ENCODE results near the gene MBL2.

MBL2 gene

DNA sequence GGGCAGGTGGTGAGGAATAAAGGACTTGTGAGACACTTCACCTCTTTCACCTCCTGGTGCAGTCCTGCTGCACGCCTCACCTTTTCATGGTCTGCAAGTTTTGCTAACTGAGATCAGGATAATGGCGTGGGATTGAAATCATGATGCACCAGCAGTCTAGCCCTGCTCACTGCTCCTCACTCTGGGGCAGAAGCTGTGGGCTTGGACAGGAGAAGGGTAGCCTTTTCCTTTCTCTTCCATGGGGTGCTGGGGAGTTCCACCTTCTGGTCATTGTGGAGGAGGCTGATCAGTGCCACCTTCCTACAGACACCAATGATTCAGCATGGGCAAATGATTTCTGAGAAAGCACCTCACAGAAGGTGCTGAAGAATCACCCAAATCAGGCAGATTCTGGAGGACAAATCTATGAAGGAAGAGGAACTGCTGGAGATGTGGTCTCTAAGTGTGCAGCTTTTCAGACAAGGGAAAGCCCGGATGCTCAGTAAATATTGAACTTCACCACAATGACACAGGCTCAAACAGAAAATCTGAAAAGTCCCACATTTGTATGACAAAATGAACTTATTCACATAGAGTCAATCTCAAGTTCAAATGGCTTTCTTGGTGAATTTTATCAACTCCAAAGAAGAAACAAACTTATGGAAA, 19.7 kb downstream of the MBL2 start:
- H3K4me1 ChIP-seq (ENCODE audit: insufficient read depth, low read length): no peaks in the 10 kb centered on the region
- no peak overlapping the region for H3K4me3 ChIP-seq (ENCODE audit: low read length)
- no peaks in the 10 kb centered on the region for H3K36me3 ChIP-seq (ENCODE audit: insufficient read depth, low read length)
- H3K27ac ChIP-seq (ENCODE audit: low read depth, low read length): no peak overlapping the region
- no peaks in the 10 kb centered on the region for H3K9me3 ChIP-seq (ENCODE audit: insufficient read depth, low read depth, low read length)
- 89% methylated on average over 3 of the region's 3 CpGs for whole genome bisulfite sequencing
- H3K9ac ChIP-seq (ENCODE audit: low read depth, low read length): no peak overlapping the region
- no peaks in the 10 kb centered on the region for H3K27me3 ChIP-seq (ENCODE audit: insufficient read depth, low read length)

DNA sequence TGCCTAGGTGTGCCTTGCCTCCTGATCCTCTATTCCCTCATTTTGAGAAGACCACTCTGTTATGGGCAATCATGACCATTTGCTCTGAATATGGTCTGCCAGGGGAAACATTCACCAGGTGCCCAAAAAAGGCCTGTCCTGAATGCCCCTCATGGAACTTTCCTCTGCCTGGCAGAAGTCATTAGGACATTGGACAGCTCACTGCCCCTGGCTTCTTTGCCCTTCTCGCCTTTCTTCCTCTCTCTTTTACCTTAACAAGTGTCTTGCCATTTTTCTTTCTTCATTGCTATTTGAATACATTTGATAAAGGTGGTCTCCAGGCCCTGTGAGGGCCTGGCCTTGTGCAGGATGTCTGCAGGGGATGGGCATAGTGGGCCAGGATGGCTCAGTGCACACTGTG, 20.3 kb downstream of the MBL2 start:
- 87% methylated on average over 1 of the region's 1 CpG for WGBS
- H3K4me1 ChIP-seq (ENCODE audit: insufficient read depth, low read length): no peaks in the 10 kb centered on the region
- H3K27ac ChIP-seq (ENCODE audit: low read depth, low read length): no peak overlapping the region
- no peak overlapping the region for H3K4me3 ChIP-seq (ENCODE audit: low read length)
- no peaks in the 10 kb centered on the region for H3K9me3 ChIP-seq (ENCODE audit: insufficient read depth, low read depth, low read length)
- no peaks in the 10 kb centered on the region for H3K27me3 ChIP-seq (ENCODE audit: insufficient read depth, low read length)
- no peak overlapping the region for H3K9ac ChIP-seq (ENCODE audit: low read depth, low read length)
- no peaks in the 10 kb centered on the region for H3K36me3 ChIP-seq (ENCODE audit: insufficient read depth, low read length)

DNA sequence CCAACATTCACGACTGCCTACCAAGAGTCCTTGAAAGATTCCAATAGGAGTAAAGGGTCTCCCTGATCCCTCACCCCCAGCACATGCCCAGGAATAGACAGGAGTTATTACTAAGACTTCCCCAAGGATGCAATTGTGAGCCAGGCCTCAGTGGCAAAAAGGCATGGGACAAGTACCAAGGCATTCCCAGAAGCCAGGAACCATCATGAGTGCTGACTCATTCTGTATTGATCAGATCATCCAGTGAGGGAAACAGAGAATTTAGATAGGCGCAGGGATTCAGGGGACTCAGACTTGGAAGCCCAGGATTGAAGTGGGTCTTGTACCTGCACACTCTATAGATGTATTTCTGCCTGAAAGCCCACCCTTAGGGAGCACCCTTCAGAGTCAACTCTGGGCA, 21.2 kb downstream of the MBL2 start:
- Histone ChIP-seq H3K36me3 (ENCODE audit: insufficient read depth, low read length) (no peaks in the 10 kb centered on the region), H3K4me3 (ENCODE audit: low read length) (no peak overlapping the region), H3K9ac (ENCODE audit: low read depth, low read length) (no peak overlapping the region), H3K27ac (ENCODE audit: low read depth, low read length) (no peak overlapping the region), H3K4me1 (ENCODE audit: insufficient read depth, low read length) (no peaks in the 10 kb centered on the region), H3K9me3 (ENCODE audit: insufficient read depth, low read depth, low read length) (no peaks in the 10 kb centered on the region), H3K27me3 (ENCODE audit: insufficient read depth, low read length) (no peaks in the 10 kb centered on the region)
- 83% methylated on average over 2 of the region's 2 CpGs for WGBS

DNA sequence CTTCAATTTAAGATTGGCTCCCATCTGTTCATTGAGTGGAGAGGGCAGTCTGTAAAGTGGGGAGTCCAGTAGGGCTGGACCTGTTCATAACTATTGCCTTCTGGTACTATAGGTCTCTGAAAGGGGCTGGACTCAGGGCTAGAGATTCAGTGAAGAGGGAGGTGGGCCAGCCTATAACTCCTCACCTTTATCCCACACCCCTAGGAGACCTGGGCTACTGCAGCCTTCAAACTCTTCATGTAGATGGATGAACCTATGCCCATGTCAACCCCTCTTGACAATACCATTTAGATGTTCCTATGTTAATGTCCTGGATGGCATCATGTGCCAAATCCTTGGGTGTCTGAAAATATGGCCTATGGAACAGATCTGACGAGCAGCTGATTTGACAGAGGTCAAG, 22.0 kb downstream of the MBL2 start:
- Histone ChIP-seq H3K27ac (ENCODE audit: low read depth, low read length) (no peak overlapping the region), H3K4me1 (ENCODE audit: insufficient read depth, low read length) (no peaks in the 10 kb centered on the region)
- 92% methylated on average over 1 of the region's 1 CpG for WGBS

DNA sequence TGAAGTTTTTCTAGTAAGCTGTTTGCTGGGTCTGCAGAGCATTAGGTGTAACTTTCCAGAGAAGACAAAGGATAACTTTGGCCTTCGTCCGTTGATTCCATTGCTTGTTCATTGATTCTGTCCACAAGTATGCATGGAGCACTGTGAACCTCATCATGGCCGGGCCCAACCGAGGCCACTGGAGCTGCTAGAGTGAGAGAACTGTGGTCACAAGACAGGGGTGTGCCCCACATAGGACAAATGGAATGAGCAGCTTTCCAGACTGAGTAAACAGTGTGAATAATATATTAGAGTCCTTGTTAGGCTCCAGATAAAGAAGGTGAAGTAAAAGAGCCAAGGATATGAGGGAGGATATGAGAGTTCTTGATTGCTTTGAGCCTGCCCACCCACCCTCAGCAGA, 24.9 kb downstream of the MBL2 start:
- H3K4me3 ChIP-seq (ENCODE audit: low read length): no peak overlapping the region
- no peaks in the 10 kb centered on the region for H3K9me3 ChIP-seq (ENCODE audit: insufficient read depth, low read depth, low read length)
- no peaks in the 10 kb centered on the region for H3K4me1 ChIP-seq (ENCODE audit: insufficient read depth, low read length)
- no peaks in the 10 kb centered on the region for H3K36me3 ChIP-seq (ENCODE audit: insufficient read depth, low read length)
- 93% methylated on average over 4 of the region's 4 CpGs for WGBS
- no peaks in the 10 kb centered on the region for H3K27me3 ChIP-seq (ENCODE audit: insufficient read depth, low read length)
- H3K27ac ChIP-seq (ENCODE audit: low read depth, low read length): no peak overlapping the region
- no peak overlapping the region for H3K9ac ChIP-seq (ENCODE audit: low read depth, low read length)

More for the DNA sequence above, 22.0 kb downstream of the MBL2 start:
- Histone ChIP-seq H3K4me3 (ENCODE audit: low read length) (no peak overlapping the region), H3K9me3 (ENCODE audit: insufficient read depth, low read depth, low read length) (no peaks in the 10 kb centered on the region), H3K27me3 (ENCODE audit: insufficient read depth, low read length) (no peaks in the 10 kb centered on the region), H3K36me3 (ENCODE audit: insufficient read depth, low read length) (no peaks in the 10 kb centered on the region), H3K9ac (ENCODE audit: low read depth, low read length) (no peak overlapping the region)

DNA sequence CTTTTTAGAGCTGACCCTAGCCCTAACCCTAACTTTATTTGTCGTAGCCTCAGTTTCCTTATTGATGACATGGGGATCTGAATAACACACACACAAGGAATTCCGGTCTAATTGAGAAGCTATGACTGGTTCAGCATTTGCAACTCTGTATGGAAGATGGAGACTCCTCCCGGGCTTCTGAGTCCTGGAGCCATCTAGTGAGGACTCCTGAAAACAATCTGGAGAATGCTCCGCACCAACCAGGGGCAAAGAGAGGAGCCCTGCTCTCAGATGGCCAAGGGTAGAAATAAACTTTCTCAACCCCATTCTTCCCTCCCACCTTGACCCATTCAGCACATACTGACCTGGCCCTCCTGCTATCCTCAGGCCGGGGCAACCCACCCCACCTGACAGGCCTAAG, 26.4 kb downstream of the MBL2 start:
- H3K9me3 ChIP-seq (ENCODE audit: insufficient read depth, low read depth, low read length): no peaks in the 10 kb centered on the region
- H3K4me1 ChIP-seq (ENCODE audit: insufficient read depth, low read length): no peaks in the 10 kb centered on the region
- WGBS: 92% methylated on average over 5 of the region's 5 CpGs
- no peaks in the 10 kb centered on the region for H3K27me3 ChIP-seq (ENCODE audit: insufficient read depth, low read length)
- no peak overlapping the region for H3K27ac ChIP-seq (ENCODE audit: low read depth, low read length)
- H3K36me3 ChIP-seq (ENCODE audit: insufficient read depth, low read length): no peaks in the 10 kb centered on the region
- H3K4me3 ChIP-seq (ENCODE audit: low read length): no peak overlapping the region
- no peak overlapping the region for H3K9ac ChIP-seq (ENCODE audit: low read depth, low read length)

DNA sequence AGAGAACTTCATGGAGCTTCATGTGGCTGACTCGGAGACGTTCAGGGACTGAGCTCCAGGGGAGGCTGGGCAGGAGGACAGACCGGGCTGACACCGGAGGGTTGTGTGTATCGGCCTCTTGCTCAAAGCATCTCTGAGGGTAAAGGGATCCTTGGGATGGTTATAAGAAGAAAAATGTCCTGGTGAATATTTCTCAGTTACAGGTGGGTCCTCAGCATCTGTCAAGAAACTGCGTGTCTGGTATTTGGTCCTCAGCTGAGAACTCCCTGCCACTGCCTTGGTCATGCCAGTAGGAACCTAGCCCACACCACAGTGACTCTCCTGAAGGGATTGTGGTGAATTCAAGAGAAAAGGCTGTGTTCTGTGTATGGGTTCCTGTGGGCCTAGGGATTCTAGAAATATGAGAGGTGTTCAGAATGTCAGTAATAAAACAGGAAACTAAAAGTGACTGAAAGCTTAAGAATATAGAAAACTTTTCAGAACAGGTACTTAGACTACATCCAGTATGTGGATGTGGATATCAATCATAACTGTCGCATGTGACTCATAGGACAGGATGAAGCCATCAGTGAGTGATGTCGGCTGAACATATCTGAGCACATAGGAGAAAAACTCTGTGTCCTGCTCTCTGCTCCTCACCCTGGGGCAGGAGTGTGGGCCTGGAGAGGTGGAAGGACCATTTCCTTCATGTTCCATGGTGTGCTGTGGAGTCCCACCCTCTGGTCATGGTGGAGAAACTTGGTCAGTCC, 28.4 kb downstream of the MBL2 start:
- WGBS: 85% methylated on average over 8 of the region's 8 CpGs
- Histone ChIP-seq H3K4me1 (ENCODE audit: insufficient read depth, low read length) (no peaks in the 10 kb centered on the region), H3K27ac (ENCODE audit: low read depth, low read length) (no peak overlapping the region), H3K9me3 (ENCODE audit: insufficient read depth, low read depth, low read length) (no peaks in the 10 kb centered on the region), H3K4me3 (ENCODE audit: low read length) (no peak overlapping the region), H3K36me3 (ENCODE audit: insufficient read depth, low read length) (no peaks in the 10 kb centered on the region), H3K9ac (ENCODE audit: low read depth, low read length) (no peak overlapping the region), H3K27me3 (ENCODE audit: insufficient read depth, low read length) (no peaks in the 10 kb centered on the region)

DNA sequence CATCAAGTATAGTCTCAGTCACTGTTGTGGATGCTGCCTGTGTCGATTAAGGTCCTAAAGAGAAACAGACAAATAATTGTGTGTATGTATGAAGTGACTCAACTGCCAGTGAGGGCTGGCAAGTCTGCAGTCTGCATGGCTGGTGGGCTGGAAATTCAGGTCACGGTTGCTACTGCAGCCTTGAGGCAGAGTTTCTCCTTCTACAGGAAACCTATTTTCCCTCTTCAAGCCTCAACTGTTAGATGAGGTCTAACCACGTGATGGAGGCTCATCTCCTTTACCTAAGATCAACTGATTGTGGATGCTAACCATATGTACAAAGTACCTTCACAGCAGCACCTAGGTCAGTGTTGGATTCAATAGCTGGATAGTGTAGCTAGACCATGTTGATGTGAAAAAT, 29.9 kb downstream of the MBL2 start:
- H3K9ac ChIP-seq (ENCODE audit: low read depth, low read length): no peak overlapping the region
- H3K9me3 ChIP-seq (ENCODE audit: insufficient read depth, low read depth, low read length): no peaks in the 10 kb centered on the region
- H3K36me3 ChIP-seq (ENCODE audit: insufficient read depth, low read length): no peaks in the 10 kb centered on the region
- 93% methylated on average over 3 of the region's 3 CpGs for WGBS
- H3K4me1 ChIP-seq (ENCODE audit: insufficient read depth, low read length): no peaks in the 10 kb centered on the region
- H3K4me3 ChIP-seq (ENCODE audit: low read length): no peak overlapping the region
- H3K27me3 ChIP-seq (ENCODE audit: insufficient read depth, low read length): no peaks in the 10 kb centered on the region
- no peak overlapping the region for H3K27ac ChIP-seq (ENCODE audit: low read depth, low read length)

DNA sequence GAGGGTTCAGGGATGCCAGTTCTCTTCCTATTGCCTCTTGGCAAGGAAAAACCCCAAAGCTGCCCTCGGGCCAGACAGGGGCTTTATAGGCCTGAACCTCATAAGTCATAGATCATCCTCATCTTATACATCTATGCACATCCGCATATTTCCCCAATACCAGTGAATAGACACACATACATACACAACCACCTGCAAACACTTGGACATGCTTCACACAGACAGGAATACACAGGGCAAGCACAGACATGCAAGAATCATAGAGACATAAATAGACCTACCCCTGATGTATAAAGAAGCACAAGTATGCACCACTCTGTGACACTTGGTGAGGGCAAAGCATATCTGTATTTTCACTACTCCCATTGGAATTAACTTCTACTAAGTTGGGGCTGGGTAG, 30.7 kb downstream of the MBL2 start:
- no peak overlapping the region for H3K4me3 ChIP-seq (ENCODE audit: low read length)
- peaks cover 4% of the 10 kb centered on the region for H3K9me3 ChIP-seq (ENCODE audit: insufficient read depth, low read depth, low read length)
- H3K36me3 ChIP-seq (ENCODE audit: insufficient read depth, low read length): no peaks in the 10 kb centered on the region
- no peak overlapping the region for H3K27ac ChIP-seq (ENCODE audit: low read depth, low read length)
- 94% methylated on average over 2 of the region's 2 CpGs for WGBS
- H3K9ac ChIP-seq (ENCODE audit: low read depth, low read length): no peak overlapping the region
- no peaks in the 10 kb centered on the region for H3K4me1 ChIP-seq (ENCODE audit: insufficient read depth, low read length)
- H3K27me3 ChIP-seq (ENCODE audit: insufficient read depth, low read length): no peaks in the 10 kb centered on the region

DNA sequence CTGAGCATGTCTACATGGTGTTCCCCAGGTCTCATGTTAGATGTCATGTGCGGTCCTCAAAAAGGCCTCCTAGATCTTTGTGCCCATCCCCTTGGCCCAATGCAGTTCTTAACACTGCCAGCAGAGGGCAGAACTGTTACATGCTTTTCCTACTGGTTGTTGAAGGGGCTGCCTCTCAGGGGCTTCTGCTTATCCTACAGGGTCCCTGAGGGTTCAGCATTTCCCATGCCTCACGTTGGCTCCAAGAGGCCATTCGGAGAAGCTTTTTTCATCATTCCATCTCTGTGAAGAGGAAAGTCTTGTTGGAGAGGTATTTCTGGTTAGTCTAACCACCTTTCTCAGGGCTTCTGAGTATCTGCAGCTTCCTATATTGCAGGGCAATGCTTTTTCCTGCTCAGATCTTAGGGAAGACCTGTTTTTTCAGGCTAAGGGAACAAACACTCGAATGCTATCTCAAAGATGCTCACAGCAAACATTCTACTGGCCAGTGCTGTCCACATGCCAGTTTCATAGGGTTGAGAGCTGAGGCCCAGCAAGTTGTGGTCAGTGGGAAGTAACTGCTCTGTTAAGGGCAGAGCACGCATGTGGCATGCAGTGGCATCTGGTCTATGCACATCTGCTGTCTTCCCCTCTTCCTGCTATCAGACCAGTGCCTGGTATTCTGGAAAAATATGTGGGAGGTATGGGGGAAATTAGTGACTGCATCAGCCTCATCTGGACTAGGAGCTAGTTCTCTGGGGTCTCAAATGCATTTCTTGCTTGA, 31.5 kb downstream of the MBL2 start:
- Histone ChIP-seq H3K36me3 (ENCODE audit: insufficient read depth, low read length) (no peaks in the 10 kb centered on the region), H3K27ac (ENCODE audit: low read depth, low read length) (no peak overlapping the region), H3K4me1 (ENCODE audit: insufficient read depth, low read length) (no peaks in the 10 kb centered on the region), H3K27me3 (ENCODE audit: insufficient read depth, low read length) (no peaks in the 10 kb centered on the region), H3K9me3 (ENCODE audit: insufficient read depth, low read depth, low read length) (peaks cover 12% of the 10 kb centered on the region), H3K9ac (ENCODE audit: low read depth, low read length) (no peak overlapping the region), H3K4me3 (ENCODE audit: low read length) (no peak overlapping the region)
- 76% methylated on average over 5 of the region's 5 CpGs for WGBS

DNA sequence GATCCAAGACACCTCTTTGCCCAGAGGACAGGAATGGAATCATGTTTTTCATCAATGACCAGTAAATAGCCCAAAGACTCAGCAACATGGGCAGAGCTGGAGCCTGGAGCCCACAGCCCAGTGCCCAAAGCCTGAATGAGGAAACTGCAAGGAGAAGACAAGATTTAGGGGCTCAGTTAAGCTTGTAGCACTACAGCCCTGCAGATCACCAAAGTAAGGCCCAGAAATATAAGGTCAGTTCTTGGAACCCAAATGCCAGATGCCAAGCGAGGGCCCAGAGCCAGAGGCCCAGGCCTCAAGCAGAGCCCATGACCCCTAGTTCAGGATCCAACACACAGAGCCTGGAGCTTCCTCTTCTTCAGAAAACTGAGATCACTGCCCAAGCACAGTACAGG, 32.4 kb downstream of the MBL2 start:
- Histone ChIP-seq H3K27me3 (ENCODE audit: insufficient read depth, low read length) (no peaks in the 10 kb centered on the region), H3K27ac (ENCODE audit: low read depth, low read length) (no peak overlapping the region), H3K9ac (ENCODE audit: low read depth, low read length) (no peak overlapping the region), H3K9me3 (ENCODE audit: insufficient read depth, low read depth, low read length) (peaks cover 16% of the 10 kb centered on the region), H3K4me3 (ENCODE audit: low read length) (no peak overlapping the region), H3K4me1 (ENCODE audit: insufficient read depth, low read length) (no peaks in the 10 kb centered on the region), H3K36me3 (ENCODE audit: insufficient read depth, low read length) (no peaks in the 10 kb centered on the region)
- 100% methylated on average over 1 of the region's 1 CpG for WGBS
